ENCODE measurements around the gene DAP3.

DNA sequence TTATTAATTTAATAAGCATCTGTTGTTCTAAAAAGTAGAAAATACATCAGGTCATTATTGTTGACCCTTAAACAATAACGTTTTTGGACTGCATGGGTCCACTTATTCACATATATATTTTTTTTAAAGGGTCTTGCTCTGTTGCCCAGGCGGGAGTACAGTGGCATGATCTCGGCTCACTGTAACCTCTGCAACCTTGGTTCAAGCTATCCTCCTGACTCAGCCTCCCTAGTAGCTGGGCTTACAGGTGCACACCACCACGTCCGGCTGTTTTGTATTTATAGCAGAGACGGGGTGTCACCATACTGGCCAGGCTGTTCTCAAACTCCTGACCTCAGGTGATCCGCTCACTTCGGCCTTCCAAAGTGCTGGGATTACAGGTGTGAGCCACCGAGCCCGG lies 53.0 kb downstream of the DAP3 start:
- TF ChIP-seq, protein P1, sequence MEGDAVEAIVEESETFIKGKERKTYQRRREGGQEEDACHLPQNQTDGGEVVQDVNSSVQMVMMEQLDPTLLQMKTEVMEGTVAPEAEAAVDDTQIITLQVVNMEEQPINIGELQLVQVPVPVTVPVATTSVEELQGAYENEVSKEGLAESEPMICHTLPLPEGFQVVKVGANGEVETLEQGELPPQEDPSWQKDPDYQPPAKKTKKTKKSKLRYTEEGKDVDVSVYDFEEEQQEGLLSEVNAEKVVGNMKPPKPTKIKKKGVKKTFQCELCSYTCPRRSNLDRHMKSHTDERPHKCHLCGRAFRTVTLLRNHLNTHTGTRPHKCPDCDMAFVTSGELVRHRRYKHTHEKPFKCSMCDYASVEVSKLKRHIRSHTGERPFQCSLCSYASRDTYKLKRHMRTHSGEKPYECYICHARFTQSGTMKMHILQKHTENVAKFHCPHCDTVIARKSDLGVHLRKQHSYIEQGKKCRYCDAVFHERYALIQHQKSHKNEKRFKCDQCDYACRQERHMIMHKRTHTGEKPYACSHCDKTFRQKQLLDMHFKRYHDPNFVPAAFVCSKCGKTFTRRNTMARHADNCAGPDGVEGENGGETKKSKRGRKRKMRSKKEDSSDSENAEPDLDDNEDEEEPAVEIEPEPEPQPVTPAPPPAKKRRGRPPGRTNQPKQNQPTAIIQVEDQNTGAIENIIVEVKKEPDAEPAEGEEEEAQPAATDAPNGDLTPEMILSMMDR (conservative IDR thresholded peaks at IDR 0.05; ENCODE audit: low read length), result no peak
- no peak for TF ChIP-seq EZH2phosphoT487 (IDR thresholded peaks at IDR 0.05; ENCODE audit: borderline replicate concordance)

All from Loucy (cell line).